SW480 (cell line): ENCODE measurements around the gene CBLB.
A peak's percentile ranks its signal among the peaks of the same experiment; 100 is the strongest.

Source experiments
- DNase-seq: peaks from one replicate; pipeline ENCODE4 v3.0.0-alpha.2; 2016; ENCODE audit warnings: low spot score

Gene CBLB

DNA sequence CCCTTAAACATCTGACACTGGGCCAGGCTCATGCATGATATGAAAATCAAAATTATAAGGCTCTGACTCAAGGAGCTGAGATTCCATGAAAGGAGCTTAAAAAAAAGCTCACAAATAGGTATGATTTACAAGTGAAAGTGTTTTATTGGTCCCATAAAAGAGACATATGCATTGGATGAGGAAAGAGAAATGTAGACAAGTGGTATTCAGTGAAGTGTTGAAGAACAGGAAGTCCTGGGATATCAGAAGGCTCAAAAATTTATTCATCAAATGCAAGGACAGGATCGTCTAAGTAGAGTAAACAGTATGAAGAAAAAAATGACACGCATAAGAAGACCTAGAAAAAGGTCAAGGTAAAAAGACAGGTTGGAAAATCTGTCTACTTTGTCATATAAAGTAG is 188.9 kb downstream of the CBLB start:
- no peak for DNase-seq

DNA sequence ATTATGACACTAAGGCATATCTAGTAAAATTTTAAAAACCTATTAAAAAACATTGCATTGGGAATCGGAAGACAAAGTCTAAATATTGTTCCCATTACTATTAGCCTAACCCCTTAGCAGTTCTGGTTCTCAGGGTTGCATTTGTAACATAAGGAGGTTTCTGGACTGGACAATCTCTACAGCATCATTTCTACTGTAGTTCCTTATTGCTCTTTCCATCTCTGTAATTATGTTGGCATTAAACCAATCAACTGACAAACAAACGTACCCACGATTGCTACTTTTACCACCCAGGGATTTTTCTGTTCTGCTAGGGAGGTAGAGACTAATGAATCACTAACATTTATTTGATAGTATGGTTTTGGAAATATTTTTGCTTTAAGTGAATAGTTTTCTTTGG is 190.8 kb downstream of the CBLB start:
- DNase-seq = no peak

DNA sequence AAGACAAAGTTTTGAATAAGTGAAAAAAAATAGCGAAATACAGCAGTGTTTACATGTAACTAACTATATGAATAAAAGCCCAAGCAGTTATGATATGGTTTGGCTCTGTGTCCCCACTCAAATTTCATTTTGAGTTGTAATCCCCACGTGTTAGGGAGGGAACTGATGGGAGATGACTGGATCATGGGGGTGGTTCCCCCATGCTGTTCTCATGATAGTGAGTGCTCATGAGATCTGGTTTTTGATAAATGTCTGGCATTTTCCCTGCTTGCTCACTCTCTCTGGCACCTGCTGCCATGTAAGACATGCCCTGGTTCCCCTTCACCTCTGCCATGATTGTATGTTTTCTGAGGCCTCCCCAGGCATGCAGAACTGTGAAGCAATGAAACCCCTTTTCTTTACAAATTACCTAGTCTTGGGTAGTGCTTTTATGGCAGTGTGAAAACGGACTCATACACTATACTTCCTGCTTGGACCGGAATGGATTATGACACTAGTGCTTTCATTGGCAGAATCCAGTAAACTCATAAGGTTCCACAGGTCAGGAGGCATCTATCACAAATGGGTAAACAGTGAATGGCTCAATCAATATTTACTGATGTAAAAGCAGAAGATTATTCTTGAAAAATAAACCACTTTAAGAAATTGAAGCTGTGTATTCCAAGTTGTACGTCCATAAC is 192.1 kb downstream of the CBLB start:
- DNase-seq = no peak

DNA sequence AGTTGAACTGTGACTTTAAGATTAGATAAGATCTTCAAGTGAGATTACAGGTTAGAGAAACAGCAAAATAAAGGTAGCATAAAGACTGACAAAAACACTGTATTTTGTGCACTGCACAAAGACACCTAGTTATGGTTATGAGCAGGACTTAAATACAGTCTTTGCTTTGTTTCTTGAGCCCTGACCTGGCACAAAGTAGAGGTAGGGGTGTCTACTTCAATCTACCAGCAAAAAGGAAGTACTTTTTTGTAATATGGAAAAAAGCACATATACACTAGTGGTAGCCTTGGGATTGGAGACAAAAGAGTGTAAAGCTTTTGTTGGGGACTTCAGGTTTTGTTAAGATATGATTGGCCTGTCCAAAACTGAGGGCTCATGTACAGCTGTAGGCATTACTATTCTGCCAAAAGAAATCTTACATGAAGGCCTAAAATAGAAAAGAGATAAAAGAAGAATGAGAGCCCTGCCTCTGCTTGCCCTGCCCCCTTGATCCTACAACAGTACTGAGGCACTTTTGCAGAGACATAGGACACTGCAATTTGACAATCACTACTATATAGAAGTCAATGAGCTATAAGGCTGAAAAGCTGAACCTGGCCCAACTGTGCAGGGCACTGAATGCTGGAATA is 194.3 kb downstream of the CBLB start:
- no peak for DNase-seq

DNA sequence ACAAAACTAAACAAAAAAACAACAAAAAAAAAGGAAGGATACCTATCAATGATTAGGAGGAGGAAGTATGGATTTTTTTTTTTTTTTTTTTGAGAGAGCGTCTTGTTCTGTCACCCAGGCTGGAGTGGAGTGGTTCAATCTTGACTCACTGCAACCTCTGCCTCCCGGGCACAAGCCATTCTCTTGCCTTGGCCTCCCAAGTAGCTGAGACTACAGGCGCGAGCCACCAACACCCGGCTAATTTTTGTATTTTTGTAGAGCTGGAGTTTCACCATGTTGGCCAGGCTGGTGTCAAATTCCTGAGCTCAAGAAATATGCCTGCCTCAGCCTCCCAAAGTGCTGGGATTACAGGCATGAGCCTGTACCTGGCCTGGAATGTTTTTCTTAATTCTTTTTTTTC is 195.8 kb downstream of the CBLB start:
- no peak for DNase-seq

DNA sequence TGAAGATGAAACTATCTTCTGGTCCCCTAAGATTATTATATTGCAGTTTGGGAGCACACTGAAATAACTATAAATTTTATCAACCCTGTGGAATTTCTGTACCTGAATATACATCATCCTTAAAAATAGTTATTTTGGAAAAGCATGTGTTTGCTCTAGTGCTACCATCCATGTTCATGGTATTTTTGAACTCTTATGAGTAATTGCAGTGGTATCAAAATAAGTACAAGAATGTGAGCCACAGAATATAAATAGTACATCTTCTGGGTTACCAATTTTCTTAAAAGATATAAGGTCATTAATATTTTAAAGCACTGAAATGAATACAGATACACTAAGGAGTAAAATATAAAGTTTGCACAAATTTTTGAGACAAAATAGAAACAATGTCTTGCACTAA is 206.5 kb downstream of the CBLB start:
- no peak for DNase-seq

DNA sequence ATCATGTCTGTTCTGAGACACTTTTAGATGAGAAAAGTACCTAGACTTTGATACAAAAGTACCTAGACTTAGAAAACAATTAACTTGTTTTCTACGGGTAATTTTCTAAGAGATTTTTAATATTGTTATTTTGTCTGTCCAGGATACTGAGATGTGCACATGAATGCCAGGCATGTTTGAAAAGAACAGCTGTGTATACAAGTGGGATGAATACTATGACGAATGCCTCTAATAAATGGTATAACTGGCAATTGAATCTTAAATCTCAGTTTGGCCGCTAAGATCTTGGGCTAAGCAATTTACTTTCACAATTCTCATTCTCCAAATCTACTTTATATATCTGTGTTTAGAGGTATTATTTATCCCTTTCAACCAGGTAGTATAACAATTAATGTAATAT is 207.4 kb downstream of the CBLB start:
- DNase-seq = no peak

DNA sequence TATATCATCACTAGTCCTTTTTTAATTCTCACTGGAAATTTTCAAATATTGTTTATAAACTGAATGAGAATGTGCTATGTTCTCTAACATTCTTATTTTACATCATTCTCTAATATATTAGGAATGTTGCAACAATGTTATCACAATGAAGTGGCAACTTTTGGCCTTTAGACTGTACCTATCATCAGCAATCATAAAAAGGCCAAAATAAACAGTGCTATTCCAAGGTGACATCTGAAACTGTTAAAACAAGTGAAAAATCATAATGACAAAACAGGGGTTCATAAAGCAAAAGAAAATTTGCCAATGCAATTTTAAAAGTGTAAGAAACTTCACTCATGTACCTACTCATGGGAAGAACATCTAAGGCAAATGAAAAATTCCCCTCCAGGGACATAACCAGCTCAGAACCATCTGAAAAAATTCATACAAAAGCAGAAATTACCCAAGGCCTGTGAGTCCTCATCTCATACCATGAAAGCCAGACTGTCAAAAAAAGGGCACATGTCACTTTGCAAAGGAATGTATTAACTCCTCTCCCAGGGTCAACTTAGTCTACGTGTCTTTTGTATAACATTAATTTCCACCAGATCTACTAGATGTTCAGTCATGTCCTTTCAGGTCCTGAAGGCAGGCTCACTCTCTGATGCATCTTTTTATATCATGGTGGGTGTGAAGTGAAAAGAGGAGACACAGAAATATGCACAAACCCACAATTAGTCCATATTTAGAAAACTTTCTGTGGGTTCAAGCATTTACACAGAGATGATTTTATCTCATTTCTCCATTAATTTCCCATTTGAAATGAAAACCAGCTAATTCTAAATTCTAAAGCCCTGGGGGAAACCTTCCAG is 211.9 kb downstream of the CBLB start:
- DNase-seq = no peak

DNA sequence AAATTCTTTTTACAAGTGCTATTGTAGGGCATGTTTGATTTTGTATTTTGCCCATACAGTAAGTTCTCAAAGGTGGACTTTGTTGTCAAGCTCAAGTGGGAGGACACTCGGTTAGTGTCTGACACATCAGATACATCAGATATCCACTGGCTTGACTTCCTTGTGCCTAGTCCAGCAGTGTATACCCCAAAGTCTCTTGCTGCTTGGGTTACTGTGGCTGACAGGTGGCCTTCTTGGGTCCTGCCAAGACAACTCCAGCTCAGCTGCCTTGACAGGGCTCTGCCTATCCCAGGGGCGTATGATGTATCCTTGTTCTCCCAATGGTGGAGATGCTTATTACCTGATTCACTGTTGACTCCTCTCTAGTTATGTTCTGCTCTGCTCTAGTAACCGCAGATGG is 214.9 kb downstream of the CBLB start:
- no peak for DNase-seq

DNA sequence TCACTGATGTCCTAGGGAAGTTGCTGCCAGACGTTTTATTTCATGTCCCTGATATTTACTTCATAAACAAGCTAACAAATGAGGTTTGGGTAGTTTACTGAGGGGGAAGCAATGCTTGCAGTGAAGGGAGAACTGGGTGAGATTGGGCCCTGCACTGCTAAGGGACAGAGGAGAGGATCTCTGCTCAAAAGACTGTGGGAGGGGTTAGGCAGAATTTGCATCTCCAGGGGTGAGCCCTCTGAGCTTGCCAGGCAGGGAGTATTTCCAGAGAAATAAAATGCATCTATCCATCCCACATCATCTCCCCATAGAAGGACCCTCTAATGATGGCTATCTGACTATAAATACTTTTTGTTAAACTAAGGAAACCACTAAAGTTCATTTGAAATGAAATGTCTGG is 215.6 kb downstream of the CBLB start:
- DNase-seq = no peak

DNA sequence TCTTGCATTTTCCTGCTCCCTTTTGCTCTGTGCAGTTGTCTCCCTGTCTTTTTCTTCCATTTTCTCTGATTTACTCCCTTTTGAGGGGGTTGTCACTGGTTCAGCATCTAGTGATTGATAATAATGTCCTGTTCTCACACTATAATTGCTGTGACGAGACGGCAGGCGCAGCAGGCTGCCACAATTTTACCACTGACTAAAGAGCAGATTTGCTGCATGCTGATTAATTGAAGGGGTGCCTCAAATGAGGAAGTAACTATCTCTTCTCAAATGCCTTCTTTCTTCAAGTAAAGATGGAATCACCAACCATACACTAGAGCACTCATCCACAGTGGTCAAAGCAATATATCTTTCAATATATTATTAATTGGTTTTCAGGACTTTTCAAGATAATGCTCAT is 219.3 kb downstream of the CBLB start:
- no peak for DNase-seq

DNA sequence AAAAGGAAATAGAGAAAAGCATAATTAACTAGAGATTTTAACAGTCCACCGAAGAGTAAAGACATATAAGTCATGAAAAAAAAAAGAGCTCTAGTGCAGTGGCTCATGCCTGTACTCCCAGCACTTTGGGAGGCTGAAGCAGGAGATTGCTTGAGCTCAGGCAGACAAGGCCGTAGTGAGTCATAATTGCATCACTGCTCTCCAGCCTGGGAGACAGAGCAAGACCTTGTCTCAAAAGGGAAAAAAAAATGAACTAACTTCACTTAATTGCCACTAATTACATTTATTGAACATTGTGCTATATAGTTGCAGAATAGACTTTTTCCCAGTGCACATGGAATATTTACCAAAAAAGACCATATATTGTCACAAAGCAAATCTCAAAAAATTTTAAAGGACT is 221.8 kb downstream of the CBLB start:
- peak; percentile 51 for DNase-seq

DNA sequence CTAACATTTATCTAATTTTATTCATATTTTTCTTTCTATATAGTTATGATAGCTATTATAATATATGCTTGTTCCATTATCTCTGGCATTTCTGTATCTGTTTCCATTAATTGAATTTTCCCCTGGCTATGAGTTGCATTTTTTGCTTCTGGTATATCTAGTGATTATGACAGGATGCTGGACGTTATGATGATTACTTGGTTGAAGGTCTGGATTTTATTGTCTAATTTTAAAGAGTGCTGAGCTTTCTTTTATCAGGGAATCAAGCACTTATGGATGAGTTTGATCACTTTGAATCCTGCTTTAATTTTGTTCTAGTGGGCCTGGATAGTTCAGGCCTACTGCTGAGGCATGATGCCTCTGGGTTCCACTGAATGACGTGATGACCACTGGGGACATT is 229.7 kb downstream of the CBLB start:
- DNase-seq = no peak

DNA sequence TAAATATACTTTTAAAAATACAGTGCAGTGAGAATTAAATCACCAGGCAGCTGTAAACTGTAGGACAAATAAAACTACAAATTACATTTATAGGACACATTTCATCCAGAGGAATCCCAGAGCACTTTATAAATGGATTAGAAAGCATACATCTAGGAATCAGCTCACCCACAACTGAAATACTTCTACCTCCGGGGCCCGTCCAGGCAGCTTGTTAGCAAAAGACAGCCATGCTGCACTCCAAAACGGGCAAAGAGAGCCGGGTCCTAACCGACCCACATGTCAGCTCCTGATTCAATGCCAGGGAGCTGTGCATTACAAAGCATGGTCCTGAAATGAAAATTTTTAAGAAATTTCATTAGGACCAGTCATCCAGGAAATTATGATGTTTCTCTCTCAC is 234.1 kb downstream of the CBLB start:
- no peak for DNase-seq

DNA sequence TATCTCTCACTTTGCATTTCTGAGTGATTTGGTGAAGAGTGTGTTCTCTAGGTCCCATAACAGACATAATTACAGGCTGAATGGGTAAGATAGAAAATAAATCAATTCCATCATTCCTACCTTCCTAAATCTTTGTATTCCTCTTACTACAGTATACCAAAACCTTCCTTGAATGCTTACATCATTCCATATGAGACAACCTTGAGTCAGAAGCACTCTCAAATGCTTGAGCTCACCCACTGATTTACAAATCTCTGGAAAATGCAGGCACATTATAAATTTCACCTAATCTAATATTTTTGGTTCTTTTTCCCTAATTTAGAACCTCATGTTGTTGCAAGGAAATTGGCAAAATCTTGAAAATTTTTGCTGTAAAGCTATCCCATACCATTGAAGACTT is 239.1 kb downstream of the CBLB start:
- DNase-seq = no peak

DNA sequence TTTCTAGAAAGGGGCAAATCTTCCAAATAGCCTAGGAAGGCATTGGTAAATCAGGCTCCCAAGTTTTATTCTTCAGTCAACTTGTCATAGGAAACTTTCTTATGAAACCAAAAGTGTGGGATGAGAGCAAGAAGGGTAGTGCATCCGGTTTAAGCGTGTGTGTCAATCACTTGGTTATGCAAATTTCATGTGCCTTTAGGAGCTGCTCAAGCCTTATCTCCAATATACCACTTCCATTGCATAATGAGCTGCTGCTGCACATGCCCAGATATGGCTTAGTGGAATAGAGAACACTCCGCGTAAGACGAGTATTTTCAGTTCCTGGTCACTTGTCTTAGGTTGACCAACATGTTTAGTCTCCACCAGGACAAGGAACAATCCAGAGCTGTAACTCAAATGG is 242.1 kb downstream of the CBLB start:
- DNase-seq = no peak

DNA sequence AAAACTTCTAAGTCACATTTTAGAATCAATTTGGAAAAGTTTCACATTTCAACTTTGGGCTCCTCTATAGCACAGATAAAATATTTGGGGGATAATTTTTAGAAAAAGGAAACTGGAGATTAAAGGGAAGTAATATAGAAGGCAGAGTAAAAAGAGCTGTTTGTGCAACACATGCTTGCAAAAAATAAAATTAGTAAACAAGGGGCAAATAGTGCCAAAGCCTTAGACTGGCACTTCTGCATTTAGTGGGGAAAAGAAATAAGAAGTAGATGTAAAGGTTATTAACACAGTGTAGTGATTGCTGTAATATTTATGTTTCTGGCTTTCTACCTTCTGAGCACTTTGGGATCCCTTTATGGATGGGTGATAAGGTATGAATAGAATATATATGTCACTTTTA is 246.6 kb downstream of the CBLB start:
- no peak for DNase-seq

DNA sequence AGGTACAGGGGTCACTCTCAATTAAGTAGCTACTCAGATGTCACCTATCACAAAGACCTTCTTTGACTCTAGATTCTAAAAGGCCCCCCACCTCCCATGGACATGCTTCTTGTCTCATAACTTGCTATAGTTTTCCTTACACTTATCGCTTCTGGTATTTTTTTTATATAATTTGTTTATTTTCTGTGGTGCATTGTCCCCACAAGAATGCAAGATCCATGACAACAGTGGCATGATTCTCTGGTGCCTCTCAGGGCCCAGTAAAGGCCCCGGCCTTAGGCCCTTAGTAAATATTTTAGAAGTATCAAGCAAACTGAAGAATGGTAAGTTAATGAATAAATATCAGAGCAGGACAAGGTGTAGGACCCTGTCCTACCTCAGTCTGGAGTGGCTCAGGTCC is 248.6 kb downstream of the CBLB start:
- DNase-seq = no peak

DNA sequence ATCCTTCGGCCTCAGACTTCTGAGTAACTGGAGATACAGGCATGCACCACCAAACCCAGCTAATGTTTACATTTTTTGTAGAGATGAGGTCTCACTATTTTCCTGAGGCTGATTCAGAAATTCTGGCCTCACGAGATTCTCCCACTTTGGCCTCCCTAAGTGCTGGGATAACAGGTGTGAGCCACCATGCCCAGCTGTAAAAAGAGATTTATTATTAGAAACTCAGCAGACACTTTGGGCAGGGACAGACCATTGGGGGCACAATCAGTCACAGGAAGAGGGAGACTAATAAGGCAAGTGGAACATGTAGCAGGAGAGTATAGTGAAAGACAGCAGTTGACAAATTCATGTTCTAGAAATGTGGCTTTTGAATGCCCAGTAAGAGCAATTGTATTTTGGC is 249.2 kb downstream of the CBLB start:
- DNase-seq = no peak

DNA sequence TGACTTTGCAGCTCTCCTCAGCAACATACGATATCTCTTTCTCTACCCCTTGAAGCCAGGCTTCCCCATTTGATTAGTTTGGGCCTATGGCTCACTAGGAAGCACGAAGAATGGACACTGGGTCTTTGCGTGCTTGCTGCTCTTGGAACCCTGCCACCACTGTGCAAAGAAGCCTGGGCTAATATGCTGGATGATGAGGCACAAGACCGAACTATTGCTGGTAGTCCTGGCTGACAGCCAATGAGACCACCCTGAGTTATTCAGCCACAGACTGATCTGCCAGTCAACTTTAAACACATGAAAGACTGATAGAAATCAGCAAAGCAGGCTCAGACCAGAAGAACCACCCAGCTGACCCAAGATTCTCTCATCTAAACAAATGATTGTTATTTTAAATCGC is 250.3 kb downstream of the CBLB start:
- no peak for DNase-seq

DNA sequence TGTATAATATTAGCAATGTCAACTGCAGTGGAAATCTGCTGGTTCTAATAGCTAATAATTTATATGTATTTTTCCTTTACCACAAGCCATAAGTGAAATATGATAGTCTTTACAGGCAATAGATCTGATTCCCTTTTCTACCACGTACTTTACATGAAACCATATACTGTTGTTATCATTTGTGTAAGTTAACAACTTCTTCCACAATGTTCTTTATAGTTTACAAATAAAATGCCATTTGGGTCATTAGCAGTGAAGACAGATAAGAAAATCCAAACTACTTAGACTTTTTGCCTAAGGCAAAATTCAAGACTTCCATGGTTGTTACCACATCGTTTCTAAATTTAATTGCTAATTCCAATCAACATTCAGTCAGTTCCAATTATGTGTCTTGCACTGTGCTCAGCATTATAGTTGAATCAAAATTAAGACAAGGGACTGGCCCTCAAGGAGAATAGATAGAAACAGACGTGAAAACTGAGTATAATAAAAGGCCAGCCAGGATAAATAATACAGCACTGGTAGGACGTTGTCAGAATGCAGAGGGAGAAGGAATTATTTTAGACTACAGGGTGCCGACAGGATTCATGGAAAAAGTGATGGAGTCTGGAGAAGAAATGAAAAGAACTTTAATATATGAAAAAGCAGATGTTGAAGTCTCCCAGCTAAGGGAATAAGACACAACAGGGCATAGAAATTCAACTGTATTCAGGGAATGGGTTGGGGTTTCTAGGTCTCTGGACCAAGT is 252.3 kb downstream of the CBLB start:
- no peak for DNase-seq

DNA sequence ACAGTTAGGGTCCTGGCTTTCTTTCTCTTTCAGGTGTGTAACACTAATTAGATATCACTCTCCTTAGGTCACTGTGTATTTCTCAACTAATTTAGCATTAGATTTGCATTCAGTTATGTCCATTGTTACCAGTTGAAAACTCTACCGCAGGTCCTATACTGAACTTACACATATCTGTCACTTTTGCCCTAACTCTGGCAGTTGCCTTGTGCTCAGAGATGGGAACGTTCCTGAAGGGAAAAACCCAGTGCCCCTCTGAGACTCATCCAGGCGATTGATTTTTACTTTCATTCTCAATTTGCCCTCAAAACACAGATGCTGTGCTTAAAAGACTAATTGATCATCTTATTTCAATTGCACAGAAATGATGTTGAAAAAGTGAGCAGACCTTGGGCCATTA is 253.0 kb downstream of the CBLB start:
- DNase-seq = no peak
